Right lobe of liver (tissue), 4 donors: ENCODE measurements around the gene BMP7.

Source experiments
- POLR2A ChIP-seq: fragments of 450-650 bp; IDR thresholded peaks from one replicate; pipeline ENCODE4 v1.6.1; 2017; ENCODE audit warnings: antibody characterized with exemption, mild to moderate bottlenecking
- TF ChIP-seq, protein P1 (sequence below), 4 donors: fragments of 200-600 bp in 3 of 4; fragments of 450-650 bp in 1 of 4; IDR thresholded peaks; one replicate each; pipeline versions ENCODE4 v1.5.1 to v1.8.0; 2016 to 2022; ENCODE audit warnings: antibody characterized with exemption in 4 of 4, mild to moderate bottlenecking in 2 of 4
- donor health status: DM: no; HTN: no; CAD: no.
- donor health status: DM: no; HTN: no; CAD: no.
- donor health status: DM: no; HTN: yes; CAD: no.

DNA sequence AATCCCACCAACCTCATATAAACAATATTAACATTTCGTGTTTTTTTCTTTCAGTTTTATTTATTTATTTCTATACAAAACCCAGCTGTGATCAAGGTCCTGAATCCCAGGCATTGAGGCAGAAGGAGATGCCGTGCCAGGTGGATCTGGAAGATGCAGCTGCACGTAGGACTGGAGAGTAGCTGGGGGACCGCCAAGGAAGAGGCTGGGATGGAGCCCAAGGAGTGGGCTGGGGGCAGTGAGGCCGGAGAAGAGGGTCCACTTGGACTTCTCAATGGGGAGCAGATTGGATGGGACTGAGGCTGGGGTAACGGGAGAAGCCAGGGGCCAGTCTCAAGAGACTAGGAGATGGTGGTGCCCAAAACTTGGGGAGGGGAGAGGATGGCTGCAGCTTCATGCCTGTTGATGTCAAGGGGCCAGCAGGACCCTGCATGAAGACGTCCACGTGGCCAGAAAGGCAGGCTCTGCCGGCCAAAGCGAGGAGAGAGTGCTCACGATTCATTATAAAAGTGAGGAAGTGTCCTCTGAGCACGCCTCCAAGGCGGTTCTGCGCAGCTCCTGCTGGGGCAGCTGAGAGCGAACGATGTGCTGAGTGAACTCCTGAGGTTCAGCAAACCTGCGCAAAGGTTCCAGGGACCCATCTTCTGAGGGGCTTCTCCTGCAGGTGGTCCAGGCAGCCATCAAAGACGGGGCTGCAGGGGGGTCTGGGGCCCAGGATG lies 110.3 kb downstream of the BMP7 start:
- TF ChIP-seq, protein P1, sequence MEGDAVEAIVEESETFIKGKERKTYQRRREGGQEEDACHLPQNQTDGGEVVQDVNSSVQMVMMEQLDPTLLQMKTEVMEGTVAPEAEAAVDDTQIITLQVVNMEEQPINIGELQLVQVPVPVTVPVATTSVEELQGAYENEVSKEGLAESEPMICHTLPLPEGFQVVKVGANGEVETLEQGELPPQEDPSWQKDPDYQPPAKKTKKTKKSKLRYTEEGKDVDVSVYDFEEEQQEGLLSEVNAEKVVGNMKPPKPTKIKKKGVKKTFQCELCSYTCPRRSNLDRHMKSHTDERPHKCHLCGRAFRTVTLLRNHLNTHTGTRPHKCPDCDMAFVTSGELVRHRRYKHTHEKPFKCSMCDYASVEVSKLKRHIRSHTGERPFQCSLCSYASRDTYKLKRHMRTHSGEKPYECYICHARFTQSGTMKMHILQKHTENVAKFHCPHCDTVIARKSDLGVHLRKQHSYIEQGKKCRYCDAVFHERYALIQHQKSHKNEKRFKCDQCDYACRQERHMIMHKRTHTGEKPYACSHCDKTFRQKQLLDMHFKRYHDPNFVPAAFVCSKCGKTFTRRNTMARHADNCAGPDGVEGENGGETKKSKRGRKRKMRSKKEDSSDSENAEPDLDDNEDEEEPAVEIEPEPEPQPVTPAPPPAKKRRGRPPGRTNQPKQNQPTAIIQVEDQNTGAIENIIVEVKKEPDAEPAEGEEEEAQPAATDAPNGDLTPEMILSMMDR (IDR thresholded peaks at IDR 0.05) = no peak
- no peak for TF ChIP-seq POLR2A
